BLaER1 treated with 17β-estradiol and CSF1 and Interleukin-3, amounts not matched to agents 10 nM and 100 nM (cell line): ENCODE results near the gene MS4A14.

Source experiments
- H3K27ac ChIP-seq, 11 experiments: shearing (Covaris generic); formaldehyde crosslinking; 2 replicates each; pipeline ENCODE4 v1.8.1; 2022
- H3K27me3 ChIP-seq, 11 experiments: shearing (Covaris generic); formaldehyde crosslinking; 2 replicates each; pipeline ENCODE4 v1.8.1; 2022
- H3K36me3 ChIP-seq, 11 experiments: shearing (Covaris generic); formaldehyde crosslinking; 2 replicates each; pipeline ENCODE4 v1.8.1; 2022
- H3K4me1 ChIP-seq, 10 experiments: shearing (Covaris generic); formaldehyde crosslinking; 2 replicates each; pipeline ENCODE4 v1.8.1; 2022
- H3K4me2 ChIP-seq, 11 experiments: shearing (Covaris generic); formaldehyde crosslinking; 2 replicates each; pipeline ENCODE4 v1.8.1; 2022
- H3K4me3 ChIP-seq, 10 experiments: shearing (Covaris generic); formaldehyde crosslinking; 2 replicates each; pipeline ENCODE4 v1.8.1; 2022
- H3K9ac ChIP-seq, 11 experiments: shearing (Covaris generic); formaldehyde crosslinking; 2 replicates each; pipeline ENCODE4 v1.8.1; 2022
- H3K9me3 ChIP-seq, 11 experiments: shearing (Covaris generic); formaldehyde crosslinking; replicated peaks in 1 of 11; 2 replicates each; pipeline ENCODE4 v1.8.1; 2022
- H4K20me1 ChIP-seq, 11 experiments: shearing (Covaris generic); formaldehyde crosslinking; 2 replicates each; pipeline ENCODE4 v1.8.1; 2022
- Cebpa-rat ChIP-seq, 11 experiments: shearing (Covaris generic); IDR thresholded peaks; 2 replicates each; pipeline ENCODE4 v1.8.1; 2022

Gene MS4A14

DNA sequence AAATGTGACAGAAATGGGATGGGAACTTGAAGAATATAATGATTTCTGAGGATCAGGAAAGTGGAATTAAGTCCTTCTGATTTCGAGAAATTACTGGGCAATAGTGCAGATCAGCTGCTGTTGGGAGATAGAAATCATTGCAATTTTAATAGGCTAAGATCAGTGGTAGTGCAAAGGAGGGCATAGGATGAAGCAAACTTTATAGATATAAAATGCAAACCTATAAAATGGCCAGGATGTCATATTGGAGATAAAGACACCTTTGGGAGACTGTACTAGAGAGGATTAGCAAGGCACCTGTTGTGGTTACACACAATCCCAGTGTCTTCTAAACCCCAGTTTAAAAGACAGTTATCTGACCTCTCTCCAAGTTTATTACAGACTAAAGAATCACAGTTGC is 24.4 kb upstream of the MS4A14 start:
- H4K20me1 ChIP-seq = no peaks in the 10 kb centered on the region
- TF ChIP-seq Cebpa-rat (IDR thresholded peaks at IDR 0.05) = no peak

DNA sequence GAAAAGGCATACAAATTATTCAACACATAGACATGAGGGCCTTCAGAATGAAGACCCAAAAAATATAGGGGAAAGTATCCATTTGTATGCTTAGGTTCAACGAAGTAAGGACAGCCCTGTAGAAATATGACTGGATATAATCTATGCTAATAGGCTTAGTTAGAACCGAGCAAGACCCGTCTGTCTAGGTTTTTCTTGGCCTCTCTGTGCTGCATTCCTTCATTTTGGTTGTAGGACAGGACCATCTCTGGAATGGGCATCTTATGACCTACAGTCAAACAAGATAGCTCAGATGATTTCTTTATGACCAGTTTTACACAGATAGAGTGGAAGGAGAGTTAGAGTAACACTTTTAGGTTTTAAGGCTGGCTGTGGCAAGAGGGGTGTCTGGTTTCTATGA is 23.5 kb upstream of the MS4A14 start:
- H3K4me3 ChIP-seq = no peak overlapping the region
- H3K27me3 ChIP-seq = no peaks in the 10 kb centered on the region
- peaks cover 25 to 74% (median 62%) of the 10 kb centered on the region in 11 experiments for H3K9me3 ChIP-seq
- no peak overlapping the region for H3K9ac ChIP-seq
- peak overlapping the region in 2 of 11 experiments; percentile 75 to 82; a peak in 5 of 22 replicates for H3K4me2 ChIP-seq
- H3K27ac ChIP-seq = peak overlapping the region in 3 of 11 experiments; percentile 16 to 98 (median 41); a peak in 4 of 22 replicates
- peaks cover 0 to 3% (median 0%) of the 10 kb centered on the region in 11 experiments; a peak in 2 of 22 replicates for H3K36me3 ChIP-seq
- H3K4me1 ChIP-seq = peaks cover 18 to 94% (median 28%) of the 10 kb centered on the region in 10 experiments
- no peak for TF ChIP-seq Cebpa-rat (IDR thresholded peaks at IDR 0.05)
- H4K20me1 ChIP-seq = no peaks in the 10 kb centered on the region

More for the DNA sequence above, 24.4 kb upstream of the MS4A14 start:
- H3K27me3 ChIP-seq = no peaks in the 10 kb centered on the region
- H3K27ac ChIP-seq = peak overlapping the region in 4 of 11 experiments; percentile 18 to 99 (median 89); a peak in 7 of 22 replicates
- peaks cover 9 to 92% (median 19%) of the 10 kb centered on the region in 10 experiments for H3K4me1 ChIP-seq
- peaks cover 0 to 3% (median 0%) of the 10 kb centered on the region in 11 experiments; a peak in 2 of 22 replicates for H3K36me3 ChIP-seq
- H3K4me2 ChIP-seq = peak overlapping the region in 6 of 11 experiments; percentile 0 to 82 (median 53); a peak in 8 of 22 replicates
- H3K9me3 ChIP-seq = peaks cover 26 to 78% (median 68%) of the 10 kb centered on the region in 11 experiments
- no peak overlapping the region for H3K4me3 ChIP-seq
- peak overlapping the region in 3 of 11 experiments; percentile 31 to 72 (median 60); a peak in 4 of 22 replicates for H3K9ac ChIP-seq

DNA sequence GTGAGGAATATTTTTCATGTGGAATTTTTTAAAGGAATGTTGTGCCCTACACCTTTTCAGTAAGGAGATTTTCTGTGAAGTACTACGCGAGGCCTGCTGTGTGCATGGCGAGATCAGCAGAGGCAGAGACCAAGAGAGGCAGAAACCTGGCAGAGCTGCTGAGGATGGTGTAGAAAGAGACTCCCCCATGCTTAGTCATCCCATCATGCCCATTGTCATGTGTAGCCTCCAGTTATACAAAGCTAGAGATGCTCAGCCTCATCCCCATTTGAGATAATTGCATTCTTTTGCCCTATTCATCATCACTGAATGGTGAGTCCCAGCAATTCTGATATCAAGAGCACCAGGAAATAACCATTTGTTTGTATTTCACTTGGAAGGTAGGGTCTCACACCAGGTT is 20.9 kb upstream of the MS4A14 start:
- Histone ChIP-seq H3K4me3 (no peak overlapping the region), H3K36me3 (peaks cover 0 to 18% (median 0%) of the 10 kb centered on the region in 11 experiments; a peak in 5 of 22 replicates), H3K27ac (peak overlapping the region in 9 of 11 experiments; percentile 6 to 99 (median 89); a peak in 15 of 22 replicates), H3K4me1 (peaks cover 39 to 73% (median 48%) of the 10 kb centered on the region in 10 experiments), H4K20me1 (no peaks in the 10 kb centered on the region), H3K9ac (no peak overlapping the region; a peak in 1 of 22 replicates), H3K4me2 (peak overlapping the region in 4 of 11 experiments; percentile 15 to 97 (median 80); a peak in 5 of 22 replicates), H3K27me3 (no peaks in the 10 kb centered on the region), H3K9me3 (peaks cover 6 to 64% (median 51%) of the 10 kb centered on the region in 11 experiments; a peak in 21 of 22 replicates)
- no peak for TF ChIP-seq Cebpa-rat (IDR thresholded peaks at IDR 0.05)

DNA sequence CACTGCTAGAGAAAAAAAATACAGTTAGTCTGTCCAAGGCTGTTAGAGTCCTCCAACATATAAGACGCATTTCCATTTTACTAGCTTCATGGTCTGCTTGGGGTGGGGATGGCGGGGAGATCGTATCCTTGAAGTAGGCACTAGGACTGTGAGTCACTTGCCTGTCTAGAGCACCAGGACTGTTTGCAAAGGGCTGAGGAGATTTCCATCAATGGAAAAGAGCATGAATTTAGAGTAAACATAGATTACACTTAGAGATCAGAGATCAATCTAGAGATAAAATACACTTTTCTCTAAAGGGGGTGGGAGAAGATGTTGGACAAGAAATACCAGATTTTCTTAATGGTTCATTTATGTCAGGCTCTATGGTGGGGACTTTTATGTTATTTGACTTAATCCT is 19.7 kb upstream of the MS4A14 start:
- Histone ChIP-seq H3K4me1 (peaks cover 40 to 71% (median 47%) of the 10 kb centered on the region in 10 experiments), H3K9ac (peak overlapping the region in 6 of 11 experiments; percentile 70 to 98 (median 81); a peak in 10 of 22 replicates), H3K27ac (peak overlapping the region; percentile 88 to 99 (median 94)), H3K36me3 (peaks cover 0 to 30% (median 0%) of the 10 kb centered on the region in 11 experiments; a peak in 6 of 22 replicates), H3K9me3 (peaks cover 6 to 66% (median 62%) of the 10 kb centered on the region in 11 experiments; a peak in 21 of 22 replicates), H4K20me1 (no peaks in the 10 kb centered on the region), H3K27me3 (no peaks in the 10 kb centered on the region), H3K4me3 (0 out of 20 replicates have a peak overlapping the region, but pooled peaks of 2 of the 10 experiments have one; percentile 27 to 31), H3K4me2 (peak overlapping the region; percentile 67 to 97 (median 82))
- no peak for TF ChIP-seq Cebpa-rat (IDR thresholded peaks at IDR 0.05)

DNA sequence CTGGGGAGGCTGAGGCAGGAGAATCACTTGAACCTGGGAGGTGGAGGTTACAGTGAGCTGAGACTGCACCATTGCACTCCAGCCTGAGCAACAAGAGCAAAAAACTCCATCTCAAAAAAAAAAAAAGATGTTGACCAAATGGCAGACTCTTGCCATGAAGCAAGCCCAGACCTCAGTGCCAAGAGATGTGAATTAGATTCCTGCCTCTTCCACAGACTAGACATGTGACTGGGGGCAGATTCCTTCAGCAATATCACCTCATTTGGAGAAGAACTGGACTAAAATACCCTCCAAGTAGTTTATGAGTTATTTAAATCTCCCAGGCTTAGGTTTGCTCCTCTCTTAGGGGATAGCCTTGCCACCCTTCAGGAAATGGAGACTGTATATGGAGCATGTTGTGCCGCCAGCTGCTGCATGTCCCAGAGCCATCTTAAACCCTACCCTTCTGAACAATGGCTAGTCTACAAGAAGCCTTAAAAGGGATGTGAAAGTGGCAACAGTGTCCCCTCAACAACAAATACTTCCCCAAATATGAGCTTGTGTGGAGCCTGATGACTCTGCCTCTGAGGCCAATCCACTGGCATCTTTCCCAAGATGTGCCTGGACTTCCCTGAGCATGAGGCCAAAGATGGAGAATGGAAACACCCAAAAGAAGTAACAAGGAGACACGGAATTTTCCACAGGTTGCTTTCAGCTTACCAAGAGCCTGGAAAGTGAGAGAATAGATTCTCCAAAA is 18.7 kb upstream of the MS4A14 start:
- Histone ChIP-seq H3K9me3 (peaks cover 6 to 68% (median 63%) of the 10 kb centered on the region in 11 experiments; a peak in 21 of 22 replicates), H3K9ac (peak overlapping the region; percentile 68 to 98 (median 75)), H3K27ac (peak overlapping the region; percentile 88 to 99 (median 94)), H3K4me1 (peaks cover 40 to 69% (median 45%) of the 10 kb centered on the region in 10 experiments), H3K4me3 (peak overlapping the region in 5 of 10 experiments; percentile 1 to 75 (median 61); a peak in 7 of 20 replicates), H3K4me2 (peak overlapping the region; percentile 67 to 97 (median 82)), H3K36me3 (peaks cover 0 to 40% (median 0%) of the 10 kb centered on the region in 11 experiments; a peak in 6 of 22 replicates), H3K27me3 (no peaks in the 10 kb centered on the region), H4K20me1 (peaks cover 0 to 2% (median 0%) of the 10 kb centered on the region in 11 experiments; a peak in 1 of 22 replicates)
- TF ChIP-seq Cebpa-rat (IDR thresholded peaks at IDR 0.05) = peak in 4 of 11 experiments; percentile 9 to 41 (median 24); a peak in 2 of 22 replicates

DNA sequence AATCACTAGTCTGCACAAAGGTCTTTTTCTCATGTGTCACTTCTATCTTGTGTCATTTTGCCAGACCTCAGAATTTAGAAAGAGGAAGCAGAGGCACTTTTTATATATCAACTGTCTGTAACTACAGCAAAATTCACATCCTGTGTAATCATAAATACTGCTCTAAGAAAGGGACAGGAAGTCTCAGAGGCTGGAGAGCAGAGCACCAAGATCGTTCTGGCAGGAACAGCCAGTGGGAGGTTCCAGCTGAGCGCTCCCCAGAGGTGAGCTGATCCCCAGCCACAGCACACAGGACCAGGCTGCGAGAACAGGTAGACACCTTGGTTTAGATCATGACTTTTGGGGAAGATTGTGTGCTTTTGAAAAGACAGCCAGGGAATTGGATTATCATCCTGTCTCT is 17.9 kb upstream of the MS4A14 start, which contains the start of gene MS4A7:
MS4A7 (plus strand) TSS at position 179 of the 400 bp plus-strand sequence. CDS start 4,610 bp downstream, outside the sequence.
- H3K36me3 ChIP-seq = peaks cover 0 to 48% (median 0%) of the 10 kb centered on the region in 11 experiments; a peak in 6 of 22 replicates
- peaks cover 40 to 69% (median 45%) of the 10 kb centered on the region in 10 experiments for H3K4me1 ChIP-seq
- TF ChIP-seq Cebpa-rat (IDR thresholded peaks at IDR 0.05) = no peak
- H3K9ac ChIP-seq = peak within 1 kb of the TSS; percentile 68 to 98 (median 75)
- H3K4me3 ChIP-seq = peak within 1 kb of the TSS; percentile 24 to 75 (median 46); a peak in 14 of 20 replicates
- peaks cover 0 to 8% (median 0%) of the 10 kb centered on the region in 11 experiments; a peak in 1 of 22 replicates for H4K20me1 ChIP-seq
- H3K4me2 ChIP-seq = peak within 1 kb of the TSS; percentile 79 to 97 (median 86)
- H3K27me3 ChIP-seq = no peaks in the 10 kb centered on the region
- H3K9me3 ChIP-seq = peaks cover 11 to 68% (median 62%) of the 10 kb centered on the region in 11 experiments; a peak in 21 of 22 replicates
- peak within 1 kb of the TSS; percentile 88 to 99 (median 94) for H3K27ac ChIP-seq

DNA sequence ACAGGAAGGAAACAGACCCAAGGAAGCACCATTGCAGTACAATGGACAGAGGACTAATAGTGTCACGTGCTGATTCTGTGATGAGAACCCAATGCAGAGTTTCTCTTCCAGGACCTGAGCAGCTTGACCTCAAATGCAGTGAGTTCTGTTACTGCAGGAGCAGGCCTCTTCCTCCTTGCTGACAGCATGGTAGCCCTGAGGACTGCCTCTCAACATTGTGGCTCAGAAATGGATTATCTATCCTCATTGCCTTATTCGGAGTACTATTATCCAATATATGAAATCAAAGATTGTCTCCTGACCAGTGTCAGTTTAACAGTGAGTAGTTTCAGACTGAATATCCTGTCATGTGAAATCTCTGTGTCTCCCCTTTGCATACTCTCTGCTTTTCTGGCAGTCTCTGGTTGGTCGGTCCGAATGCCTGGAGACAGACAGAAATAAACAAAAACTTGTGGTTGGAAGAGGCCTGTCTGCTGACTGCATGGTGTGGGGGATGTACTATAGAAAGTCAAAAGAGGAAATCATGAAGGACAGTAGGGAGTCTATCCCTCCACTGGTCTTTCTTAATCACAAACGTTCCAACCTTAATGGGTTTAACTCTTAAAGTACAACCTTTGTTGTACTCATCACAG is 6.9 kb upstream of the MS4A14 start:
- H3K9ac ChIP-seq = peak overlapping the region in 4 of 11 experiments; percentile 31 to 82 (median 73); a peak in 7 of 22 replicates
- H3K4me3 ChIP-seq = peak overlapping the region in 1 of 10 experiments; percentile 17; a peak in 2 of 20 replicates
- H4K20me1 ChIP-seq = peaks cover 0 to 43% (median 0%) of the 10 kb centered on the region in 11 experiments; a peak in 2 of 22 replicates
- TF ChIP-seq Cebpa-rat (IDR thresholded peaks at IDR 0.05) = no peak
- peak overlapping the region in 8 of 11 experiments; percentile 2 to 96 (median 48); a peak in 11 of 22 replicates for H3K27ac ChIP-seq
- peak overlapping the region; percentile 3 to 97 (median 21); a peak in 19 of 22 replicates for H3K4me2 ChIP-seq
- peaks cover 6 to 100% (median 16%) of the 10 kb centered on the region in 10 experiments; a peak in 17 of 20 replicates for H3K4me1 ChIP-seq
- H3K27me3 ChIP-seq = no peaks in the 10 kb centered on the region
- peaks cover 0 to 84% (median 45%) of the 10 kb centered on the region in 11 experiments; a peak in 21 of 22 replicates for H3K9me3 ChIP-seq
- H3K36me3 ChIP-seq = peaks cover 0 to 100% (median 7%) of the 10 kb centered on the region in 11 experiments; a peak in 8 of 22 replicates
